Stimulated activated CD8-positive, alpha-beta memory T cell treated with anti-CD3 and anti-CD28 coated beads, Interleukin-4, amount 100 ng/mL, for 1 hour (primary cell): ENCODE data around the gene EPM2AIP1.
"Not testable (repeated sequence)": the region's sequence is repeated elsewhere in the genome, so short reads cannot be mapped to it uniquely, and the experiment has no call there.

Source experiments
- DNase-seq, 2 donors: peaks; one replicate each; pipeline ENCODE4 v3.0.0-alpha.2; 2020; ENCODE audit warnings: low read depth in 2 of 2, low spot score in 1 of 2

The EPM2AIP1 gene

DNA sequence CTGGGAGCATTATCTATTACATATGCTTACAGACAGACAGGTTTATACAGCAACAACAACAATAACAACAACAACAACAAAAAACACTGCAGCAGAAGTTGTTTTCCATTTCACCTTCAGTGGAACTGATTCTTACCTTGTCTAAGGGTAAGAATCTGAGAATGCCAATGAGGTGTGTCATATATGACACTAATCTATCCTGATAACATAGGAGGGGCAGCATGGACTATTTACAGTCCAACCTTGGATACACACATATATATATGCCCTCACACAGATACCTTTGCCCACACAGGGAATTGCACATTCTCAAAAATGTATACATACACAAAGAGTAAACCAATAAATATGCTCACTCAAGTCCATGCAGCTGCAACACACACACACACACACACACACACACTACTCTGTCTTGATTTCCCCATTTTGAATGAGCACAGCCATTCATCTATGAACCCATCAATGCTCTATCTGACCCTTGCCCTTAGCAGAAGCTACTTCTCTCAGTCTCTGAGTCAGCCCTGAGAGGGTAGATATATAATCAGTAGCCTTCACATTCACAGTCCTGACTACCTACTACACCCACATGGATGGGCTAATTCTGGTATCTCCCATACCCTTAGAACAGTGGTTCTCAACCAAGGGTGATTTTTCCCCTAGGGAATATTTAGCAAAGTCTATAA is 38.3 kb downstream of the EPM2AIP1 start:
- DNase-seq: no peak

DNA sequence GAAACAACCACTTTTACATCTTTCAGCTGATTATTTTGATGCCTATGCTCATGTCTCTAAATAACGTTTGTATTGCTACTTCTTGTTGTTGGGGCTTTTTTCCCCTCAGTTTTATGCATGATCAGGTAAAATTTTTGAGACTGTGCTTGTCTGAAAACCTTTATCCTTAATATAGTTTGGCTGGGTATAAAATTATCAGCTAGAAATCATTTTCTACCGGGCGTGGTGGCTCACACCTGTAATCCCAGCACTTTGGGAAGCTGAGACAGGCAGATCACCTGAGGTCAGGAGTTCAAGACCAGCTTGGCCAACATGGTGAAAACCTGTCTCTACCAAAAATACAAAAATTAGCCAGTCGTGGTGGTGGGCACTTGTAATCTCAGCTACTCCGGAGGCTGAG is 45.1 kb downstream of the EPM2AIP1 start:
- DNase-seq: not testable (repeated sequence)

DNA sequence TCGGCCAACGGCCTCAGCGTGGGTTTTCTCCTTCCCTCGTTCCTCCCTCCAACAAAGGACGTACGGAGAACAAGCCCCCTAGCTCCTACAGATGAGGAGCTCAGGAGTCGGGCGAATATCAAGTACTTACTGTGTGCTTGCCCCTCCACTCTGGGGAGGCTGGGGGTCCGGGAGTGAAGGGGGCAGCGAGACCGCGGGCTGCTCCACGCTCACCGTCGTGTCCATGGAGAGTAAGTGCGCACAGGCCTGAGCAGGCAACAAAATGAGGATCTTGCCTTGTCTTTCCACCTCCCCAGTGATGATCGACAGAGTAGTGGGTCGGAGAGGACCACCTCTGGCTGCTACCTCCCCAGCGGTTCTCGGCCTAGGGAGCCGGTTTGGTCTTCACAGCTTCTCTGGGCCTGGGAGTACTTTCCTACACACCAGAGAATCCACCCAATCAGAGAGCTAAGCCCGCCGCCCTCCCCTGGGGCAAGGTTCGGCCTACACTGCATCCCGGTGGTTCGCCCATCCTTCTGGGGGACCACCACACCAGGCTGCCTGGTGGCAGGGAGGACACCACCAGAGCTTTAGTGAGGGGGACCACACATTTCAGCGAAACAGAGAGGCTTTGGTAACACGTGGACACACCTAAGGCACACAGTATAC is 47.5 kb downstream of the EPM2AIP1 start:
- no peak for DNase-seq

DNA sequence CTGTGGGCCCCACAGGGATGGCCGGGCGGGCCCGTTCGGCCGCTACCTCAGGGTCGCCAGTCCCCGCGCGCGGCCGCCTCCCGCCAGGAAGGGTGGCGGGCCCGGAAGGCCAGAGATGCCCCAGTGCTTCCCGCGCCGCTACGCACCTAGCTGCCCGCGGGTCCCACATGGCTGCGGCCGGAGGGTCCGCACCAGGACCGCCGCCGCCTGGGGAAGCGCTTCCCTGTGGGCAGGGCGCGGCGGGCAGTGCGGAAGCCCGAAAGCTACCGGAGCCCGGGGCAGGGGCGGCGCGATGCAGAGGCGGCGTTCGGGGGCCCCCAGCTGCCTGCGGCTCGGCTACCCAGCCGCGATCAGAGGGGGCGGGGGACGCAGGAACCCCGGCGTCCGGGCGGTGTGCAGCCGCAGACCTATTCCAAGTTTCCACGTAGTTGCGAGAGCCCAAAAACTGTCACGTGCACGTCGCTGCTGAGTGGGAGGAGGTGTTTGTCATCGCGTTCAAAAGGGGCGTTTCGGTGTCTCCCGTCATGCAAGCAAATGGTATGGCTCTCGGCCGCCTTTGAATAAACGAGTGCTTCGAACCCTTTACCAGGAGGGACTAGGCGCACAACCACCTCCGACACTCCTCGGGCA is 48.2 kb downstream of the EPM2AIP1 start, which contains the start of gene TRANK1:
TRANK1 (minus strand) TSS at position 414 of the 630 bp plus-strand sequence; CDS start at position 169, 245 bp downstream.
- peak; percentile 49 to 66 for DNase-seq

DNA sequence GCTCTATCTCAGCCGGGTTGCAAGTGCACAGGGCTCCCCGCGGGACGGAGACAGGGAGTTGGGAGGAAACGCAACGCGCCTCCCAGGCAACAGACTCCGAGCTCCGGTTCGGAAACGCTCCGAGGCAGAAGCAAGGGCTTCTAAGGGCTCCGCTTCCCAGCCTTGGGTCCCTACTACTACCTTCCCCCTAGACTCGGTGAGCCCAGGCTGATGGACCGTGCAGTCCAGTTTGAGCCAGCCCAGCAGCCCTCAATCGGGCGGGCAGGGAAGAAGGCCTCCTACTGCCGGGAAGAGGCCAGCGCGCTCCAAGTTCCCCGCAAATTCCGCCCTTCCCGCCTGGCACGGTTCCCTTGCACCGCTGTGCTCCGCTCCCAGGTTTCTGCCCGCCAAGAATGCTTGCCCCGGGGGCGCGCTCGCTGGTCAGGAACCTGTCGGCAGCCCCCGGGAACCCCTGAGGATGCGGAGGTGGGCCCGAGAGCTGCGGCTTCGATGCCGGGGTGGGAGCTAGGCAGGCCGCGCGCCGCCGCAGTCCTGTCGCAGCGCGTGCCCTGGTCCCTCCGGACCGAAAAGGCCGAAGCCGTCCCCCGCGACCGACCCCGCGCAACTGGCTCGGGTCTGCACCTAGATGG is 48.8 kb downstream of the EPM2AIP1 start:
- DNase-seq: no peak

DNA sequence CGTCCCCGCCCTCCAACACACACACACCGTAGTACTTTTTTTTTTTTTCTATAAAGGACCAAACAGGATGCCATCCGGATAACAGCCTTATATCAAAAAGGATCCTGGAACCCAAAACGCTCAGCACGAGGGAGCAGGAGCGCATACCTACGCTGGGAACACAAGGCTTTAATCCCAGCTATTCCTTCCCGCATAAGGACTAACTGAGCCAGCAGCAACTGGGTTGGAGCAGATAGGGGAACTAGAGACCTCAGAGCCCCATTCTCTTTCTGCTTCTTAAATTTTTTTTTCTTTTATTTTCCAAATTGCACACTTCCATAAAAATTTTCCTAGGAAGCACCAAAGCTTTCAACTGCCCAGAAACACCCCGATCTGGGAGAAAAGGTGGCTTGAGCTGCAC is 49.3 kb downstream of the EPM2AIP1 start:
- no peak for DNase-seq

DNA sequence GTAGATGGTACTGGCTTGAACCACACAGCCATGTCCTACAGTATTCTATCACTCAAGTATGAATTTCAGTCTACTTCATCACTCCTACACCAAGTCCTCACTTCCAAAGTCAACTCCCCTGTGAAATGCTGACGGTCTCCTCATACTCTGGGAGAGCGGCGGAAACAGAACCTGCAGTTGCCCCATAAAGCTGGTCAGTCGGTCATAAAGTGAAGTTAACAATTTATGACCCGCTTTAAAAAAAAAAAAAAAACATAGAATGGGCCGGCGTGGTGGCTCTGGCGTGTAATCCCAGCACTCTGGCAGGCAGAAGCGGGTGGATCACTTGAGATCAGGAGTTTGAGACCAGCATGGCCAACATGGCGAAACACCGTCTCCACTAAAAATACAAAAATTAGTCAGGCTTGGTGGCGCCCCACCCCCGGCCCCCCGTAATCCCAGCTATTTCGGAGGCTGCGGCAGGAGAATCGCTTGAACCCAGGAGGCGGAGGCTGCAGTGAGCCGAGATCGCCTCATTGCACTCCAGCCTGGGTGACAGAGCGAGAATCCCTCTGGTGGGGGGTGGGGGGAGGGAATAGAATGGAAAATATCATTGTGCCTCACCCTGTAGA is 50.2 kb downstream of the EPM2AIP1 start:
- DNase-seq: no peak

DNA sequence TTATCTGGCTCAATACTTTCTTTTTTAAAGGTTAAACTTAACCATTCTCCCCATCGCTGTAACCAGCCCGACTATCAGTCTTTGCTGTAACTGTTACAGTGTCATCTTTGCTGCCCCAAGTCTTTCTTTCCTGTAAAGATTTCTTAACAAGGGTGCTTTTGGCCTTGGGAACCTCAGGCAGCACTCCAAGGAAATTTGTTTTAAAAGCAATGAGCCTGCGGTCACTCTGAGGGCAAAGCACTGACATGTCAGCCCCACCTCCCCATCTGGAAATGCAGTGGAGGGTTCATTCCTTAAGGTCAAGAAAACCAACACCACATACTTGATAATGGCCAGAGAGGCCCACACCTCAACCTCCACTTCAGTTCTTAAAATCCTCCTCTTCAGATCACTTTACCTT is 51.3 kb downstream of the EPM2AIP1 start:
- no peak for DNase-seq

DNA sequence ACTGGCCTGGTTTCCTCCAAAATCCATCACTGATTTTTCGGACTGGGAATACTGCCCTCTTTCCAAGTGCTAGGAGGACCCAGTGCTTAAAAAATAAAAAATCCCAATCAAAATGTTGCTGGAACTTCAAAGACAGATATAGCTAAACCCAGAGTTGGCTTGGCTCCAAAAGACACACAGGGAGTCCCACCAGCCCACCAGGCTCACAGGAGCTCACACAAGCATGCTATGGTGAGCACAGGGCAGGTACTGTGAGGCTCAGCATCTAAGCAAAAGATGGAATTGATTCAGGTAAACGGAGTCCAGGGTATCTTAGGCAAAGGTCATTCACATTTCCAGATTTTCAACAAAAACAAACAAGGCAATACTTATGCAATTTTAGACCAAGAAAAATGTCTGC is 51.8 kb downstream of the EPM2AIP1 start:
- DNase-seq: no peak

DNA sequence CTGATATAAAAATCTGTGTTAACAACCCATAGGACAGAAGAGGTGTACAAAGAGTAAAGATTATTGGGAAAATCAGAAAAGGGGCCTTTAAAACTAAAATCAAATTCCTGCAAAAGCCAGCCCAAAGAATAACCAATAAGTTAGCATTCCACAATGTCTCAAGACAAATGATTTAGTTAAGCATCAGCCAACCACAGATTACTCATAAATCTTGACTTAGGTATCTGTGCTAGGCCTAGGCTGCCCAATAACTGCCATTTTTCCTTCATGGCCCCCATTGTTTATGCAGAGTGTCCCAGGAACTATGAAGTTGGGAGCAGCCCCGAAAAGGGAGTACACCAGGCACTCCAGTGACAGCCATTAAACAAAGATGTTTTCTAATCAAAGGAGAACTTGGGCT is 55.4 kb downstream of the EPM2AIP1 start:
- DNase-seq: no peak
